ENCODE data around the gene ATP12A. TPM values are rescaled to one million over a fixed set of nuclear protein-coding genes. Genes with fewer than 3 reads are reported as not detected.

Gene ATP12A
- total and polyA plus RNA-seq, 2 of the 8 experiments (the other 6 are each of a cell fraction or from before 2014, with no cell fraction given), result 0.80 to 1.3 TPM

DNA sequence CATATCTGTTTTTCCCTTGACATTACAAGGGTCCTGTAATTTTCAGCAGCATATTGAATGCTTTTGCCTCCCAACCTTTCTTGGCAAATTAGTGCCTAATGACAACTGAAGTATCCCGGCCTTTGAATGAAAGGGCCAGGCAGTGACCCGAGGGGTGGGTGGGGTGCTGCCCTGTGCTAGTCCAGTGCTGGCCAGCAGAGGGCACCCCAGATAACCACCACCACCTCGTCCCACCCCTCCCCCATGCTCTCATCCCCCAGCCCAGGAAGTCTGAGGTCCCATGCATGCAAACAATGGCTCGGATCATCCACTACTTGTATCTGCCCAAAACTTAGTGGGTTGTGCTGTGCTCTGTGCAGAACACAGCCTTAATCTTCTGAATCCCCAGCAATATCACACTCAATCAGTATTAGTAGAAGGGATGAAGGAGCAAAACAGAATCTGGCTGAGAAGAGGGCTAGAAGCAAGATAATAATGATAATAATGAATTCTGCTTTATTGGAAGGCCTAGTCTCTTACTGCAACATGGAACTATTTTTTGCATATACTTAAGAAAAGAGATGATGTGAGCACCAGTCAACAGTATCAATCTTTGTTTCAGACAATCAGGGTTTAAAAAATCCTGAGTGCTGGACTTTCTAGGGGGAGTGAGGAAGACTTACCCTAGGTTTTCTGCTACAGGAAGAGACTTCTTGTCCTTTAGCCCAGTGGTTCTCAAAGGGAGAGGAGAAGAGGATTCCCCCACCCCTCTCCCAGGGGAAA lies 3.8 kb downstream of the ATP12A start:
- H4K8ac ChIP-seq (ENCODE audit: extremely low read depth, insufficient read depth, low read length), result no peak overlapping the region
- peaks cover 4 to 6% of the 10 kb centered on the region in 2 experiments for H4K20me1 ChIP-seq (replicated peaks in 1 of 2; ENCODE audit: control insufficient read depth in 1 of 2, insufficient read depth in 2 of 2, low read length in 2 of 2)
- H3K23ac ChIP-seq (ENCODE audit: insufficient read length), result no peak overlapping the region
- H3K27ac ChIP-seq (ENCODE audit: low read depth, low read length), result no peak overlapping the region
- no peak overlapping the region for H3K56ac ChIP-seq (replicated peaks; ENCODE audit: insufficient read length, low read depth, low read length)
- no peaks in the 10 kb centered on the region for H3K79me1 ChIP-seq (ENCODE audit: low read depth, low read length)
- POLR2A ChIA-PET (ENCODE audit: partially characterized antibody), result no interaction called here
- 0 out of 2 replicates have a peak overlapping the region, but pooled peaks have one; percentile 48 for H2BK15ac ChIP-seq (ENCODE audit: low read length)
- H3K79me2 ChIP-seq (ENCODE audit: control insufficient read depth in 1 of 2, insufficient read depth in 2 of 2, low read length in 2 of 2), result no peaks in the 10 kb centered on the region
- peak; percentile 82 for FAIRE-seq
- no peak overlapping the region for H4K5ac ChIP-seq (ENCODE audit: insufficient read length, low read depth, low read length)
- no peak overlapping the region for H3K14ac ChIP-seq (ENCODE audit: insufficient read length)
- H4K91ac ChIP-seq (replicated peaks; ENCODE audit: insufficient read length, low read length), result peak overlapping the region; percentile 85
- peak in 1 of 2 experiments; percentile 88 for DNase-seq (ENCODE audit: low read depth in 1 of 2, low spot score in 2 of 2)
- H3K23me2 ChIP-seq (ENCODE audit: low read depth, low read length), result peaks cover 13% of the 10 kb centered on the region; the same call in 1 of the 2 replicates
- H3K4me2 ChIP-seq (ENCODE audit: insufficient read depth in 1 of 2, low read depth in 2 of 2, low read length in 2 of 2), result peak overlapping the region in 1 of 2 experiments; percentile 21; a peak in 1 of 4 replicates
- peak overlapping the region in 1 of 4 experiments; percentile 11; a peak in 1 of 8 replicates for H3K4me3 ChIP-seq (ENCODE audit: extremely low read depth in 1 of 4, insufficient read depth in 2 of 4, low read depth in 3 of 4, low read length in 4 of 4)
- CTCF ChIA-PET (ENCODE audit: partially characterized antibody), result interaction anchor here (0.9 to 4.5 kb wide), 20 partner anchors 10 to 410 kb away, joined by 3 to 39 read pairs (median 4); no protein-coding TSS in a partner anchor
- WGBS, 2 experiments (ENCODE audit: extremely low coverage in 1 of 2, insufficient coverage in 1 of 2, insufficient read length in 1 of 2, insufficient replicate concordance in 2 of 2, low coverage in 1 of 2, low lambda C conversion rate in 2 of 2, missing lambda C conversion rate in 1 of 2), result 22% methylated on average over 4 of the region's 4 CpGs; no CpG with 5 or more reads in 1 of the 2 experiments
- H3K4me1 ChIP-seq (replicated peaks in 1 of 4; ENCODE audit: control insufficient read depth in 3 of 4, insufficient read depth in 4 of 4, low read length in 3 of 4), result peaks cover 8 to 14% (median 12%) of the 10 kb centered on the region in 4 experiments
- H2BK120ac ChIP-seq (replicated peaks; ENCODE audit: low read depth, low read length), result peak overlapping the region; percentile 91
- no peak overlapping the region for H2BK12ac ChIP-seq (ENCODE audit: low read depth, low read length)
- H3K9ac ChIP-seq (replicated peaks in 1 of 4; ENCODE audit: extremely low read depth in 1 of 4, low read depth in 3 of 4, low read length in 3 of 4), result no peak overlapping the region
- no peaks in the 10 kb centered on the region for H3K36me3 ChIP-seq (ENCODE audit: control insufficient read depth in 2 of 4, insufficient read depth in 4 of 4, low read length in 3 of 4)
- no peak overlapping the region for H2AK5ac ChIP-seq (ENCODE audit: low read depth, low read length)
- H2BK5ac ChIP-seq (ENCODE audit: low read depth, low read length), result peak overlapping the region; percentile 63; the same call in 1 of the 2 replicates
- H2AFZ ChIP-seq (ENCODE audit: low read length), result peak overlapping the region; percentile 85
- H3K27me3 ChIP-seq (replicated peaks in 1 of 4; ENCODE audit: control insufficient read depth in 3 of 4, extremely low read depth in 1 of 4, insufficient read depth in 3 of 4, low read length in 3 of 4), result peaks cover 3 to 22% (median 18%) of the 10 kb centered on the region in 4 experiments
- H3K18ac ChIP-seq (ENCODE audit: extremely low read depth, low read length), result peak overlapping the region; percentile 98; the same call in 1 of the 2 replicates
- H3K9me3 ChIP-seq (ENCODE audit: insufficient read depth in 2 of 2, low read depth in 1 of 2, low read length in 1 of 2), result no peaks in the 10 kb centered on the region
- H3K4ac ChIP-seq (replicated peaks; ENCODE audit: insufficient read length, low read depth, low read length), result peak overlapping the region; percentile 74
- no peak overlapping the region for H2BK20ac ChIP-seq (ENCODE audit: low read length)
- TF ChIP-seq, protein P1, sequence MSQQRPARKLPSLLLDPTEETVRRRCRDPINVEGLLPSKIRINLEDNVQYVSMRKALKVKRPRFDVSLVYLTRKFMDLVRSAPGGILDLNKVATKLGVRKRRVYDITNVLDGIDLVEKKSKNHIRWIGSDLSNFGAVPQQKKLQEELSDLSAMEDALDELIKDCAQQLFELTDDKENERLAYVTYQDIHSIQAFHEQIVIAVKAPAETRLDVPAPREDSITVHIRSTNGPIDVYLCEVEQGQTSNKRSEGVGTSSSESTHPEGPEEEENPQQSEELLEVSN (IDR thresholded peaks at IDR 0.05), result no peak
- TF ChIP-seq, protein P2, sequence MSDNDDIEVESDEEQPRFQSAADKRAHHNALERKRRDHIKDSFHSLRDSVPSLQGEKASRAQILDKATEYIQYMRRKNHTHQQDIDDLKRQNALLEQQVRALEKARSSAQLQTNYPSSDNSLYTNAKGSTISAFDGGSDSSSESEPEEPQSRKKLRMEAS (IDR thresholded peaks at IDR 0.05), result peak; percentile 50; the same call in 1 of the 2 replicates
- TF ChIP-seq FOSL1 (IDR thresholded peaks at IDR 0.05; ENCODE audit: insufficient read depth, low read depth, low read length) (no peak), TCF12 (IDR thresholded peaks at IDR 0.05; ENCODE audit: low read depth, low read length) (0 out of 2 replicates have a peak, but pooled peaks have one; percentile 45), SIX5 (IDR thresholded peaks at IDR 0.05; ENCODE audit: low read depth, low read length) (no peak), GABPA (IDR thresholded peaks at IDR 0.05; ENCODE audit: borderline replicate concordance, insufficient read depth, low read length) (no peak), YY1 (IDR thresholded peaks at IDR 0.05; ENCODE audit: low read depth, low read length) (0 out of 2 replicates have a peak, but pooled peaks have one; percentile 35), TEAD4 (IDR thresholded peaks at IDR 0.05; ENCODE audit: low read depth, low read length) (0 out of 2 replicates have a peak, but pooled peaks have one; percentile 4), RBBP5 (IDR thresholded peaks at IDR 0.05; ENCODE audit: borderline replicate concordance, low read depth, low read length) (0 out of 2 replicates have a peak, but pooled peaks have one; percentile 56), TBP (IDR thresholded peaks at IDR 0.05; ENCODE audit: low read depth, low read length) (no peak)

Measured in H1 (cell line).